Endothelial cell of umbilical vein (primary cell): ENCODE measurements around the gene PON1. TPM values are rescaled to one million over a fixed set of nuclear protein-coding genes. Genes with fewer than 3 reads are reported as not detected.

Experiments used
- BruUV-seq: library from RNA; stranded (reverse); fragments of 400-500 nt; replicated peaks from 2 replicates; lab custom pipeline; 2021; lab: Mats Ljungman, UMichigan
- CTCF ChIA-PET: fragments of 300-600, 350-600 bp; sonication (Branson Sonifier 250); formaldehyde crosslinking; loops from one replicate; lab custom pipeline; 2021; ENCODE audit warnings: antibody characterized with exemption, inconsistent platforms; lab: Charles Lee
- POLR2A ChIA-PET: fragments of 300-600, 350-600 bp; sonication (Branson Sonifier 250); formaldehyde crosslinking; loops from one replicate; lab custom pipeline; 2021; ENCODE audit warnings: antibody characterized with exemption, inconsistent platforms; lab: Charles Lee
- DNase-seq: peaks from one replicate; pipeline ENCODE4 v3.0.0-alpha.2; 2011; ENCODE audit warnings: low read depth, low spot score
- FAIRE-seq: peaks from 2 replicates; lab custom pipeline; 2011; peaks lifted over from hg19 to GRCh38; lab: Jason Lieb, UNC
- H2AFZ ChIP-seq: 2 replicates; pipeline ENCODE4 v1.6.0; 2012; ENCODE audit warnings: low read depth, low read length, control low read depth, inconsistent platforms
- H3K27ac ChIP-seq: 2 replicates; pipeline ENCODE4 v1.5.1; 2011; ENCODE audit warnings: low read depth, mild to moderate bottlenecking, control low read depth, low read length, moderate library complexity; ENCODE audit not compliant: insufficient read depth
- H3K27me3 ChIP-seq, 2 experiments: 2 replicates each; pipeline versions ENCODE4 v1.6.0 to v1.6.1; 2011; ENCODE audit warnings: low read length in 2 of 2, mixed read lengths in 1 of 2; ENCODE audit not compliant: control insufficient read depth in 2 of 2, insufficient read depth in 2 of 2
- H3K36me3 ChIP-seq, 2 experiments: 2 replicates in 1 of 2; 3 replicates in 1 of 2; pipeline ENCODE4 v1.5.1; 2011; ENCODE audit warnings: low read length in 2 of 2, mild to moderate bottlenecking in 1 of 2, moderate library complexity in 1 of 2; ENCODE audit not compliant: control insufficient read depth in 2 of 2, insufficient read depth in 2 of 2; ENCODE audit errors: extremely low read depth in 1 of 2
- H3K4me1 ChIP-seq: 3 replicates; pipeline ENCODE4 v1.5.1; 2011; ENCODE audit warnings: mild to moderate bottlenecking, low read length; ENCODE audit not compliant: control insufficient read depth, insufficient read depth; ENCODE audit errors: extremely low read depth
- H3K4me2 ChIP-seq: 2 replicates; pipeline ENCODE4 v1.6.1; 2011; ENCODE audit warnings: low read length, control low read depth, mixed read lengths; ENCODE audit not compliant: insufficient read depth
- H3K4me3 ChIP-seq, 3 experiments: fragments of 200-600 bp in 1 of 3; sonication (generic), shearing (Covaris generic) in 1 of 3; replicated peaks in 1 of 3; 2 replicates each; pipeline ENCODE4 v1.5.1; 2011 to 2016; ENCODE audit warnings: control low read depth in 3 of 3, low read length in 3 of 3, mild to moderate bottlenecking in 2 of 3, inconsistent platforms in 1 of 3, low read depth in 1 of 3, moderate library complexity in 1 of 3; ENCODE audit not compliant: insufficient read depth in 1 of 3
- H3K79me2 ChIP-seq: 2 replicates; pipeline ENCODE4 v1.6.0; 2012; ENCODE audit warnings: low read length, inconsistent platforms; ENCODE audit not compliant: control insufficient read depth, insufficient read depth
- H3K9ac ChIP-seq: replicated peaks from 2 replicates; pipeline ENCODE3; 2011; ENCODE audit warnings: low read length, control low read depth; ENCODE audit not compliant: insufficient read depth; ENCODE audit errors: extremely low read depth
- H3K9me1 ChIP-seq: replicated peaks from 3 replicates; pipeline ENCODE4 v1.6.0; 2011; ENCODE audit warnings: mild to moderate bottlenecking, low read length; ENCODE audit not compliant: control insufficient read depth, insufficient read depth; ENCODE audit errors: extremely low read depth
- H3K9me3 ChIP-seq: replicated peaks from 2 replicates; pipeline ENCODE4 v1.5.1; 2012; ENCODE audit warnings: low read length, inconsistent platforms; ENCODE audit not compliant: control insufficient read depth, insufficient read depth
- H4K20me1 ChIP-seq: replicated peaks from 2 replicates; pipeline ENCODE3; 2011; ENCODE audit warnings: mild to moderate bottlenecking, low read length; ENCODE audit not compliant: control insufficient read depth, insufficient read depth; ENCODE audit errors: extremely low read depth
- EZH2 ChIP-seq: IDR thresholded peaks from 2 replicates; pipeline ENCODE4 v1.6.1; 2012; ENCODE audit warnings: borderline replicate concordance, low read depth, mild to moderate bottlenecking, moderate library complexity, low read length, inconsistent platforms; ENCODE audit not compliant: severe bottlenecking
- FOS ChIP-seq: IDR thresholded peaks from 2 replicates; pipeline ENCODE4 v1.6.1; 2011; ENCODE audit warnings: mild to moderate bottlenecking, low read length, moderate library complexity, borderline replicate concordance; ENCODE audit not compliant: insufficient read depth
- GATA2 ChIP-seq: IDR thresholded peaks from 2 replicates; pipeline ENCODE4 v1.7.0; 2011; ENCODE audit warnings: low read depth, mild to moderate bottlenecking, moderate library complexity, mixed read lengths, low read length; ENCODE audit not compliant: insufficient read length, insufficient read depth
- JUN ChIP-seq: IDR thresholded peaks from 2 replicates; pipeline ENCODE4 v1.6.1; 2011; ENCODE audit warnings: borderline replicate concordance, low read depth; ENCODE audit not compliant: insufficient read length, insufficient read depth
- MYC ChIP-seq: IDR thresholded peaks from one replicate; pipeline ENCODE4 v1.6.1; 2011; ENCODE audit warnings: mild to moderate bottlenecking, low read depth, low read length
- POLR2A ChIP-seq: IDR thresholded peaks from 2 replicates; pipeline ENCODE4 v1.6.1; 2012; ENCODE audit warnings: low read depth, mild to moderate bottlenecking, control low read depth, low read length
- POLR2AphosphoS5 ChIP-seq: IDR thresholded peaks from 2 replicates; pipeline ENCODE4 v1.6.1; 2012; ENCODE audit warnings: low read depth, mild to moderate bottlenecking, control low read depth, low read length, moderate library complexity; ENCODE audit not compliant: insufficient read depth
- dilution Hi-C: fragments of 300-500 bp; cut with MboI; formaldehyde crosslinking; loops from one replicate; pipeline ENCODE4 v1.15.0; 2019; ENCODE audit warnings: low sequenced_read_pairs; ENCODE audit not compliant: extremely low pct_ligation_motif_present
- intact Hi-C: fragments of 100-400 bp; cut with micrococcal nuclease; formaldehyde crosslinking; loops from one replicate; pipeline ENCODE4 v1.10.0; 2022
- polyA plus RNA-seq, 4 experiments: library from polyadenylated mRNA; depleted of rRNA in 3 of 4; stranded (reverse) in 3 of 4; unstranded in 1 of 4; fragments of >200 nt; gene quantifications; 2 replicates each; pipeline versions ENCODE4 v1.2.1 to v1.2.3, GENCODE V29; 2011 to 2012; ENCODE audit warnings: missing spikeins in 1 of 4
- total RNA-seq: library from RNA; stranded (reverse); gene quantifications from 2 replicates; pipeline ENCODE4 v1.2.3, GENCODE V29; 2021
- TF ChIP-seq, protein P1 (sequence below), 2 donors: IDR thresholded peaks; 1 replicate in 1 of 2; 2 replicates in 1 of 2; pipeline ENCODE4 v1.5.1; 2011; ENCODE audit warnings: low read length in 2 of 2, mild to moderate bottlenecking in 2 of 2, moderate library complexity in 2 of 2, control low read depth in 1 of 2, inconsistent platforms in 1 of 2, low read depth in 1 of 2; ENCODE audit not compliant: insufficient read depth in 1 of 2; ENCODE audit errors: extremely low read depth in 1 of 2
- TF ChIP-seq, protein P2 (sequence below): IDR thresholded peaks from 2 replicates; pipeline ENCODE4 v1.6.1; 2011; ENCODE audit not compliant: insufficient read depth, insufficient read length

PON1 gene
- total and polyA plus RNA-seq, 2 donors (not counting 3 experiments of a cell fraction or from before 2014, with no cell fraction given): not detected

DNA sequence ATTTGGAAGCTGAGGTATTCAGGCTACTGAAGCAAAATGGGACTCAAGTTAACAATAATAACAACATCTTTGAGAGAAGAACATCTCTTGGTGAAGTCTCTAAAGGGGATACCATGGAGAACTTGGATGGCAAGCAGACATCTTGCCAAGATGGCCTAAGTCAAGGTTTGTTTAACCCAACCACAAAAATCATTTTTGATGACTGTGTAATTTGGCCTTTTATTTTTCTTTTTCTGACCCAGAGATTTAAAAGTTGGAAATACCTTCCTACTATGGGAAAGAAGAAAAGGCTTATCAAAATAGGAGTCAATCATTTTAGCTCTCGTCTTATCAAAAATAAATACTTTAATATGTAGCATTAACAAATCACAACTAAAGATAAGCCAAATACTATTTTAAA lies 72.4 kb downstream of the PON1 start:
- H4K20me1 ChIP-seq: no peaks in the 10 kb centered on the region
- DNase-seq (no peak), FAIRE-seq (peak; percentile 35)
- no peak overlapping the region for H2AFZ ChIP-seq
- H3K27ac ChIP-seq: no peak overlapping the region
- H3K9me1 ChIP-seq: no peaks in the 10 kb centered on the region
- no peaks in the 10 kb centered on the region for H3K36me3 ChIP-seq
- no peak overlapping the region for H3K4me2 ChIP-seq
- no peak overlapping the region for H3K9ac ChIP-seq
- dilution Hi-C loops (no loop called here), intact Hi-C loops (no loop called here)
- no peaks in the 10 kb centered on the region for H3K79me2 ChIP-seq
- TF ChIP-seq, protein P1, sequence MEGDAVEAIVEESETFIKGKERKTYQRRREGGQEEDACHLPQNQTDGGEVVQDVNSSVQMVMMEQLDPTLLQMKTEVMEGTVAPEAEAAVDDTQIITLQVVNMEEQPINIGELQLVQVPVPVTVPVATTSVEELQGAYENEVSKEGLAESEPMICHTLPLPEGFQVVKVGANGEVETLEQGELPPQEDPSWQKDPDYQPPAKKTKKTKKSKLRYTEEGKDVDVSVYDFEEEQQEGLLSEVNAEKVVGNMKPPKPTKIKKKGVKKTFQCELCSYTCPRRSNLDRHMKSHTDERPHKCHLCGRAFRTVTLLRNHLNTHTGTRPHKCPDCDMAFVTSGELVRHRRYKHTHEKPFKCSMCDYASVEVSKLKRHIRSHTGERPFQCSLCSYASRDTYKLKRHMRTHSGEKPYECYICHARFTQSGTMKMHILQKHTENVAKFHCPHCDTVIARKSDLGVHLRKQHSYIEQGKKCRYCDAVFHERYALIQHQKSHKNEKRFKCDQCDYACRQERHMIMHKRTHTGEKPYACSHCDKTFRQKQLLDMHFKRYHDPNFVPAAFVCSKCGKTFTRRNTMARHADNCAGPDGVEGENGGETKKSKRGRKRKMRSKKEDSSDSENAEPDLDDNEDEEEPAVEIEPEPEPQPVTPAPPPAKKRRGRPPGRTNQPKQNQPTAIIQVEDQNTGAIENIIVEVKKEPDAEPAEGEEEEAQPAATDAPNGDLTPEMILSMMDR (IDR thresholded peaks at IDR 0.05; ENCODE audit: extremely low read depth in 1 of 2, insufficient read depth in 1 of 2, low read depth in 1 of 2, low read length in 2 of 2): no peak
- TF ChIP-seq, protein P2, sequence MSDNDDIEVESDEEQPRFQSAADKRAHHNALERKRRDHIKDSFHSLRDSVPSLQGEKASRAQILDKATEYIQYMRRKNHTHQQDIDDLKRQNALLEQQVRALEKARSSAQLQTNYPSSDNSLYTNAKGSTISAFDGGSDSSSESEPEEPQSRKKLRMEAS: no peak
- no peak for TF ChIP-seq POLR2A
- no peaks in the 10 kb centered on the region for H3K27me3 ChIP-seq
- H3K4me1 ChIP-seq: no peaks in the 10 kb centered on the region
- ChIA-PET CTCF (interaction anchor here (1.0 to 1.2 kb wide), 3 partner anchors 15 to 802 kb away, joined by 3 to 6 read pairs (median 4); no protein-coding TSS in a partner anchor), POLR2A (no interaction called here)
- BruUV-seq: no TSS peak
- H3K9me3 ChIP-seq: no peaks in the 10 kb centered on the region
- no peak overlapping the region for H3K4me3 ChIP-seq

- no peak overlapping the region for H3K9ac ChIP-seq
- H3K4me2 ChIP-seq: no peak overlapping the region
- POLR2A ChIA-PET: no interaction called here
- CTCF ChIA-PET: interaction anchor here (1.4 kb wide), 2 partner anchors 226 to 814 kb away, joined by 3 to 4 read pairs; no protein-coding TSS in a partner anchor
- no peaks in the 10 kb centered on the region for H4K20me1 ChIP-seq
- BruUV-seq: no TSS peak
- no peaks in the 10 kb centered on the region for H3K9me1 ChIP-seq
- H3K79me2 ChIP-seq: no peaks in the 10 kb centered on the region
- DNase-seq: no peak
- intact Hi-C loops: no loop called here
- H3K4me1 ChIP-seq: no peaks in the 10 kb centered on the region
- TF ChIP-seq FOS (no peak), POLR2AphosphoS5 (no peak), POLR2A (no peak), EZH2 (no peak), GATA2 (no peak), JUN (no peak), MYC (no peak)
- TF ChIP-seq, protein P2: no peak
- TF ChIP-seq, protein P1 (IDR thresholded peaks at IDR 0.05; ENCODE audit: extremely low read depth in 1 of 2, insufficient read depth in 1 of 2, low read depth in 1 of 2, low read length in 2 of 2): no peak
- no peaks in the 10 kb centered on the region for H3K36me3 ChIP-seq
- H3K4me3 ChIP-seq: no peak overlapping the region
- no peaks in the 10 kb centered on the region for H3K9me3 ChIP-seq
- no peak for FAIRE-seq
- H3K27ac ChIP-seq: no peak overlapping the region
- dilution Hi-C loops: no loop called here
- H2AFZ ChIP-seq: no peak overlapping the region
- H3K27me3 ChIP-seq: no peaks in the 10 kb centered on the region
Observed at GRCh38 chr7:95250571-95250970, 73.8 kb downstream of the PON1 start.
